MM.1S (cell line): ENCODE results near the gene SPDL1.

Experiments used
- DNase-seq: peaks from one replicate; pipeline ENCODE4 v3.0.0-alpha.2; 2015
- H2AFZ ChIP-seq: fragments of 300-600 bp; sonication (generic); 2 replicates; pipeline ENCODE4 v1.6.0; 2016; ENCODE audit warnings: antibody characterized with exemption, low read length
- H3F3A ChIP-seq: fragments of 300-600 bp; sonication (generic); 2 replicates; pipeline ENCODE4 v1.6.1; 2016; ENCODE audit warnings: mild to moderate bottlenecking, antibody characterized with exemption, low read length, moderate library complexity, mixed read lengths; ENCODE audit not compliant: insufficient read depth
- H3K27ac ChIP-seq: fragments of 300-600 bp; sonication (generic); 2 replicates; pipeline ENCODE4 v1.5.1; 2016; ENCODE audit warnings: mild to moderate bottlenecking, low read length
- H3K27me3 ChIP-seq: fragments of 300-600 bp; sonication (generic); replicated peaks from 2 replicates; pipeline ENCODE4 v1.6.0; 2016; ENCODE audit warnings: low read length; ENCODE audit not compliant: insufficient read depth
- H3K36me3 ChIP-seq: fragments of 300-600 bp; sonication (generic); replicated peaks from 2 replicates; pipeline ENCODE4 v1.6.1; 2016; ENCODE audit warnings: mild to moderate bottlenecking, low read length, mixed read lengths; ENCODE audit not compliant: insufficient read depth
- H3K4me1 ChIP-seq: fragments of 300-600 bp; sonication (generic); 2 replicates; pipeline ENCODE4 v1.6.1; 2016; ENCODE audit warnings: low read length, mixed read lengths
- H3K4me2 ChIP-seq: fragments of 300-600 bp; sonication (generic); 2 replicates; pipeline ENCODE4 v1.6.0; 2016; ENCODE audit warnings: low read depth, low read length
- H3K4me3 ChIP-seq: fragments of 300-600 bp; sonication (generic); 2 replicates; pipeline ENCODE4 v1.5.1; 2016; ENCODE audit warnings: low read length, mixed read lengths
- H3K79me2 ChIP-seq: fragments of 300-600 bp; sonication (generic); 2 replicates; pipeline ENCODE4 v1.6.1; 2016; ENCODE audit warnings: mixed run types, low read length, mixed read lengths
- H3K9ac ChIP-seq: fragments of 300-600 bp; sonication (generic); 2 replicates; pipeline ENCODE4 v1.6.1; 2016; ENCODE audit warnings: low read length, mixed read lengths
- H3K9me2 ChIP-seq: fragments of 300-600 bp; sonication (generic); replicated peaks from 2 replicates; pipeline ENCODE4 v1.6.1; 2016; ENCODE audit warnings: mild to moderate bottlenecking, low read length, mixed read lengths; ENCODE audit not compliant: insufficient read depth
- H3K9me3 ChIP-seq: fragments of 300-600 bp; sonication (generic); replicated peaks from 2 replicates; pipeline ENCODE4 v1.6.1; 2016; ENCODE audit warnings: mild to moderate bottlenecking, low read length, mixed read lengths; ENCODE audit not compliant: insufficient read depth
- H4K20me1 ChIP-seq: fragments of 300-600 bp; sonication (generic); 2 replicates; pipeline ENCODE4 v1.6.1; 2016; ENCODE audit warnings: mild to moderate bottlenecking, low read length, moderate library complexity, mixed read lengths; ENCODE audit not compliant: insufficient read depth
- EZH2 ChIP-seq: fragments of 300-600 bp; sonication (generic); optimal IDR thresholded peaks from 2 replicates; pipeline ENCODE3; 2017; ENCODE audit warnings: low read depth, mild to moderate bottlenecking, antibody characterized with exemption, low read length, mixed read lengths
- EZH2phosphoT487 ChIP-seq: fragments of 300-600 bp; sonication (generic); IDR thresholded peaks from 2 replicates; pipeline ENCODE4 v1.6.1; 2018; ENCODE audit warnings: antibody characterized with exemption, low read length
- TF ChIP-seq, protein P1 (sequence below): fragments of 300-600 bp; sonication (generic); IDR thresholded peaks from 2 replicates; pipeline ENCODE4 v1.5.1; 2016; ENCODE audit warnings: antibody characterized with exemption, low read length, mixed read lengths

Gene SPDL1

GRCh38 chr5:169549453-169550100 lies 34.0 kb upstream of the SPDL1 start:
- no peak overlapping the region for H3K4me2 ChIP-seq
- H3K4me3 ChIP-seq, result no peak overlapping the region
- no peaks in the 10 kb centered on the region for H3F3A ChIP-seq
- H3K79me2 ChIP-seq, result no peaks in the 10 kb centered on the region
- H3K36me3 ChIP-seq, result no peaks in the 10 kb centered on the region
- no peaks in the 10 kb centered on the region for H3K4me1 ChIP-seq
- H3K9ac ChIP-seq, result no peak overlapping the region
- no peaks in the 10 kb centered on the region for H3K9me2 ChIP-seq
- H3K27me3 ChIP-seq, result no peaks in the 10 kb centered on the region
- DNase-seq, result no peak
- H2AFZ ChIP-seq, result no peak overlapping the region
- TF ChIP-seq, protein P1, sequence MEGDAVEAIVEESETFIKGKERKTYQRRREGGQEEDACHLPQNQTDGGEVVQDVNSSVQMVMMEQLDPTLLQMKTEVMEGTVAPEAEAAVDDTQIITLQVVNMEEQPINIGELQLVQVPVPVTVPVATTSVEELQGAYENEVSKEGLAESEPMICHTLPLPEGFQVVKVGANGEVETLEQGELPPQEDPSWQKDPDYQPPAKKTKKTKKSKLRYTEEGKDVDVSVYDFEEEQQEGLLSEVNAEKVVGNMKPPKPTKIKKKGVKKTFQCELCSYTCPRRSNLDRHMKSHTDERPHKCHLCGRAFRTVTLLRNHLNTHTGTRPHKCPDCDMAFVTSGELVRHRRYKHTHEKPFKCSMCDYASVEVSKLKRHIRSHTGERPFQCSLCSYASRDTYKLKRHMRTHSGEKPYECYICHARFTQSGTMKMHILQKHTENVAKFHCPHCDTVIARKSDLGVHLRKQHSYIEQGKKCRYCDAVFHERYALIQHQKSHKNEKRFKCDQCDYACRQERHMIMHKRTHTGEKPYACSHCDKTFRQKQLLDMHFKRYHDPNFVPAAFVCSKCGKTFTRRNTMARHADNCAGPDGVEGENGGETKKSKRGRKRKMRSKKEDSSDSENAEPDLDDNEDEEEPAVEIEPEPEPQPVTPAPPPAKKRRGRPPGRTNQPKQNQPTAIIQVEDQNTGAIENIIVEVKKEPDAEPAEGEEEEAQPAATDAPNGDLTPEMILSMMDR, result no peak
- TF ChIP-seq EZH2, result no peak
- no peak overlapping the region for H3K27ac ChIP-seq
- H3K9me3 ChIP-seq, result no peaks in the 10 kb centered on the region
- H4K20me1 ChIP-seq, result no peaks in the 10 kb centered on the region

DNA sequence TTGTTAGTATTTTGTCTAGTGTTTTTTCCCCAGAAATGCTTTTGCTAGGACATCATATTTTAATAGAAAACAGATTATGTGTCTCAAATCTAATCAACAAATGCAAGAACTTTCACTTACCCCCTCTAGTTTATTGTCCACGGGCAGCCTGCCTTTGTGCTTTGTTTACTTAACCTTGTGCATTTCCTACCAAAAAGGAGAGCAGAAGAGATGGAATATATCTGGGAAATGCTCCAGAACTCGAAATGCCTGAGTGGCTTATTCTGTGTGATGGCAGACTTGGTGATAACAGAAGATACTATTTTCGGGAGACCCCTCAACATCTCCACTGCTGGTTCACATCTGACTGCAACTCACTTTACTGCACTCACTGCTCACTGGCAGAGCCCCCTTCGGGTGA lies 33.3 kb upstream of the SPDL1 start:
- no peak overlapping the region for H3K27ac ChIP-seq
- no peaks in the 10 kb centered on the region for H3K4me1 ChIP-seq
- no peaks in the 10 kb centered on the region for H4K20me1 ChIP-seq
- no peaks in the 10 kb centered on the region for H3K27me3 ChIP-seq
- no peak overlapping the region for H2AFZ ChIP-seq
- H3K4me2 ChIP-seq, result no peak overlapping the region
- H3K36me3 ChIP-seq, result no peaks in the 10 kb centered on the region
- H3K9me2 ChIP-seq, result no peaks in the 10 kb centered on the region
- TF ChIP-seq EZH2phosphoT487, result no peak
- TF ChIP-seq, protein P1, result no peak
- H3K9ac ChIP-seq, result no peak overlapping the region
- no peak overlapping the region for H3K4me3 ChIP-seq
- H3K9me3 ChIP-seq, result no peaks in the 10 kb centered on the region
- H3F3A ChIP-seq, result no peaks in the 10 kb centered on the region
- no peak for DNase-seq
- H3K79me2 ChIP-seq, result no peaks in the 10 kb centered on the region

DNA sequence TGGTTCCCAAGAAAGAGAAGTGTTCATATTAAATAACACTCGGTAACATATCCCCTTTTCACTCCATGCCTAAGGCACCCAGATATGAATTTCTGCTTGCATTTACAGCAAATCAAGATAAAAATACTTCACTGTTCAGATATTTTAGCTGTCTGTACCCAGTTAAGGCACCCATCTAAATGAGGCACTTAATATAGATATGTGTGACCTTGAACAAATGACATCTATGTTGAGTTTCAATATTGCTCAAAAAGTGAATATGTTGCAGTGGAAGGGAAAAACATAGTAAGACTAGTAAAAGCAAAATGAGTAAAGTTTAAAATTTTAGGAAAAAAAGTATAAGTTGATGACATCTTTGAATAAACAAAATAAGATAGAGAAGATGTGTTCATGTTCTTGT lies 32.4 kb upstream of the SPDL1 start:
- no peak overlapping the region for H3K27ac ChIP-seq
- H2AFZ ChIP-seq, result no peak overlapping the region
- H3K9me2 ChIP-seq, result no peaks in the 10 kb centered on the region
- H3F3A ChIP-seq, result no peaks in the 10 kb centered on the region
- H4K20me1 ChIP-seq, result no peaks in the 10 kb centered on the region
- TF ChIP-seq EZH2phosphoT487, result no peak
- TF ChIP-seq, protein P1, result no peak
- no peak for TF ChIP-seq EZH2
- no peaks in the 10 kb centered on the region for H3K36me3 ChIP-seq
- no peaks in the 10 kb centered on the region for H3K79me2 ChIP-seq
- H3K4me2 ChIP-seq, result no peak overlapping the region
- H3K4me1 ChIP-seq, result no peaks in the 10 kb centered on the region
- DNase-seq, result no peak
- H3K27me3 ChIP-seq, result no peaks in the 10 kb centered on the region
- no peaks in the 10 kb centered on the region for H3K9me3 ChIP-seq
- H3K4me3 ChIP-seq, result no peak overlapping the region
- H3K9ac ChIP-seq, result no peak overlapping the region
